T-helper 2 cell treated with Interferon-gamma antibody and Interleukin-4, amounts not matched to agents 5 μg/mL and 100 μg/mL, for 36 hours (primary cell): ENCODE results near the gene ZBTB44.

ENCODE experiments used
- DNase-seq: peaks from one replicate; pipeline ENCODE4 v3.0.0; 2021; ENCODE audit warnings: low spot score
- H3K27ac Mint-ChIP-seq: one replicate; pipeline ENCODE4 v1.8.0; 2021; ENCODE audit warnings: mild to moderate bottlenecking, mixed read lengths
- H3K27me3 Mint-ChIP-seq: one replicate; pipeline ENCODE4 v1.8.0; 2021; ENCODE audit warnings: low read depth, mixed read lengths
- H3K36me3 Mint-ChIP-seq: one replicate; pipeline ENCODE4 v1.8.0; 2021; ENCODE audit warnings: low read depth, mixed read lengths
- H3K4me1 Mint-ChIP-seq: one replicate; pipeline ENCODE4 v1.8.0; 2021; ENCODE audit warnings: low read depth, mixed read lengths
- H3K4me3 Mint-ChIP-seq: one replicate; pipeline ENCODE4 v1.8.0; 2022; ENCODE audit warnings: mild to moderate bottlenecking, moderate library complexity, mixed read lengths
- H3K9me3 Mint-ChIP-seq: one replicate; pipeline ENCODE4 v1.8.0; 2021; ENCODE audit warnings: mixed read lengths

ZBTB44 gene

DNA sequence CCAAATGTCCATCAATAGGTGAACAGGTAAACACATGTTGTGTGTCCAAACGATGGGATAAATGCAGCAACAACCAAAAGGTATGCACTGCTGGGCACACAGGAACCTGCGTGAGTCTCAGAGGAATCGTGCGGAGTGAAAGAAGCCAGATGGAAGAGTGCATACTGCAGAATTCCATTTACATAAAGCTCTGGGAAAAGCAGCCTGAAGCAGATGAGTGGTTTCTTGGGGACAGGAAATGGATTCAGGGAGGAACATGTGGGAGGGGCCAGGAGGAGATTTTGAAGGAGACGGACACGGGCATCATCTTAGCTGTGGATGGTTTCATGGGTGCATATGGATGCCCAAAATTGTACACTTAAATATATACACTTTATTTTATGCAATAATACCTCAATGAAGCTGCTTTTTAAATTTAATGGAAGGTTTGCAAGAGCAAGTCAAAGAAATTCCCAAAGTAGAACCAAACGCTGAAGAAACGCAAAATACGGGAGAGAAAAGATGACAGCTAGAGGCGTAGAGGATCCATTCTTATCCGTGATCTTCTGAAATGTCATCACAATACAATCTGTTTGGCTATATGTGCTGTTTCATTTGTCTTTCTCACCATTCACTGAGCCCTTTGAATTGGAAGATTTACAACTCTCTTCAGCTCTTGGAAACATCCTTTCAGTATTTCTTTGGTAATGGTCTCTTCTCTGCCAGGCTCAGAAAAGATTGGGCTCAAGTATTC is 130.7 kb downstream of the ZBTB44 start:
- H3K4me3 Mint-ChIP-seq = no peak overlapping the region
- H3K27ac Mint-ChIP-seq = no peak overlapping the region
- H3K27me3 Mint-ChIP-seq = peaks cover 3% of the 10 kb centered on the region
- H3K36me3 Mint-ChIP-seq = no peaks in the 10 kb centered on the region
- H3K9me3 Mint-ChIP-seq = no peaks in the 10 kb centered on the region
- no peak for DNase-seq
- H3K4me1 Mint-ChIP-seq = no peaks in the 10 kb centered on the region

DNA sequence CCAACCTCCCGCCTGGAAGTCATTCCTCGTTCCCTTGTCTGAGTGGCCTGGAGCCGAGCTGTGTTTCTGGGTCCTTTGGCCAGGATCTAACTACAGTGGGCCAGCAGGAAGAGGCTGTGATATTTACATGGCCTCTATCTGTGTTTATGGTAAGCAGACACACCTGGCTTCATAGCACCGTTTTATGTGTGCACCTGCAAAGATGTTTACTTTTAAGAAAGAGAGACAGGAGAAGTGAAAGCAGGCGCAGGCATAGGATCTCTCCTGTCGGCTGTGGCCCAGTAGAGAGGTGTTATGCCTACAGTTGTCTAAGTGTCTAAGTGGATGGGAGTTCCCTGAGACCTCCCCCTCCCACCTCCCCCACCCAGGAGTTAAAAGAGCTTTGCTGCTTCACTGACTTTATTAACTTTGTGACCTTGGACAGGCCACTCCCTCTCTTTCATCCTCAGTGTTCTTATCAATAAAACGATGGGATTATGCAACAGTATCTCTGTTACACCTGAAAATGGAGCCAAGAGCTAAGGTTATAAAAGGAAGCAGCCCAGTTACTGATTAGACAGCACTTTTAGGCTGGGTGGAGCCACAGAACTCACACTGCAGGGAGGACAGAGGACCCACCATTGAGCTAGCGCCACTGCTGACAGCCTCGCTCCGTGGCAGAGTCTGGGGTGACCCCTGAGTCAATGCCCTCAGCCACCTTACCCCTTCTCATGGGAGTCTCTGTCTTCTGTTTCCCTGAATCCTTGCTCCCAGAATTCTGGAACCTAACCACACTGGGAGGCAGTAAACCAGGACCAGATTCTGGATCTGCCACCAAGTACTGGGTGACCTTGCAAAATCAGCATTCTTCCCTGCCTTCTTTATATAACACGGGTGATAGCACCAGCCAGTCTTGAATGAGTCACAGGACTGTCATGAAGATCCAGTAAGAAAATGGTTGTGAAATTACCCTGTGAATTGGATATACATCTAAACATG is 133.1 kb downstream of the ZBTB44 start:
- no peak for DNase-seq
- H3K4me3 Mint-ChIP-seq = no peak overlapping the region
- no peaks in the 10 kb centered on the region for H3K9me3 Mint-ChIP-seq
- no peak overlapping the region for H3K27ac Mint-ChIP-seq
- peaks cover 3% of the 10 kb centered on the region for H3K27me3 Mint-ChIP-seq
- no peaks in the 10 kb centered on the region for H3K36me3 Mint-ChIP-seq
- H3K4me1 Mint-ChIP-seq = no peaks in the 10 kb centered on the region

DNA sequence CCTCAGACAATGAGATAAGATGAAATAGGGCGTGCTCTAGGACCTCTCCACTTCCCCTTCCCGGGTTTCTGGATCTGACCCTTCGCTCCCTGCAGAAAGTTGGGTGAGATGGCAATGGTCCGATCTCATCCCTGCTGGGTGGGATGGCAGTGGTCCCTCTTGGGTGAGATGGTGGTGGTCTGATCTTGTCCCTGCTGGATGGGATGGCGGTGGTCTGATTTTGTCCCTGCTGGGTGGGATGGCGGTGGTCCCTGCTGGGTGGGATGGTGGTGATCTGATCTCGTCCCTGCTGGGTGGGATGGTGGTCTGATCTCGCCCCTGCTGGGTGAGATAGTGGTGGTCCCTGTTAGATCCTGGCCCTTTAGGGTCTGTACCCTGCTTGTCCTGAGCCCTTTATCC is 133.8 kb downstream of the ZBTB44 start:
- Mint-ChIP-seq H3K9me3 (no peaks in the 10 kb centered on the region), H3K36me3 (no peaks in the 10 kb centered on the region), H3K27me3 (peaks cover 3% of the 10 kb centered on the region), H3K27ac (no peak overlapping the region), H3K4me1 (no peaks in the 10 kb centered on the region), H3K4me3 (no peak overlapping the region)
- DNase-seq = no peak

DNA sequence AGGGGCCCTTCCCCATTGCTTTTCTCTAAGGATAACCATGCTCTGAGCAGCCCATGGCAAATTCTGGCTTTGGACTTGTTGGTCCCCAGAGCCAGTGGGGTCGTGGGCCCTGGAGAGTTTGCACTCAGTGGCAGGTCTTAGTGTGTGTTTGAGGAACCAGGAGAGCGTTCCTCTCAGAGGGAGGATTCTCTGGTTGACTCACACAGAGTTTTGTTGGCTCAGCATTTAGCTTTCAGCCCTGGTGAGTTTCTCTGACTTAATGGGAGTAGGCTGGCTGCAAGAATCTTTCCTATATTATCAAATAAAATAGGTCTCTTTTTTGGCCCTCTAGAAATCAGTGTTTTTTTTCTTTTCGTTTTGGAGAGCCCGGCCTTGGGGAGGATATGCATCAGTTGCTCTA is 134.2 kb downstream of the ZBTB44 start:
- no peaks in the 10 kb centered on the region for H3K36me3 Mint-ChIP-seq
- peaks cover 3% of the 10 kb centered on the region for H3K27me3 Mint-ChIP-seq
- no peaks in the 10 kb centered on the region for H3K9me3 Mint-ChIP-seq
- H3K4me3 Mint-ChIP-seq = no peak overlapping the region
- no peaks in the 10 kb centered on the region for H3K4me1 Mint-ChIP-seq
- H3K27ac Mint-ChIP-seq = no peak overlapping the region
- no peak for DNase-seq

DNA sequence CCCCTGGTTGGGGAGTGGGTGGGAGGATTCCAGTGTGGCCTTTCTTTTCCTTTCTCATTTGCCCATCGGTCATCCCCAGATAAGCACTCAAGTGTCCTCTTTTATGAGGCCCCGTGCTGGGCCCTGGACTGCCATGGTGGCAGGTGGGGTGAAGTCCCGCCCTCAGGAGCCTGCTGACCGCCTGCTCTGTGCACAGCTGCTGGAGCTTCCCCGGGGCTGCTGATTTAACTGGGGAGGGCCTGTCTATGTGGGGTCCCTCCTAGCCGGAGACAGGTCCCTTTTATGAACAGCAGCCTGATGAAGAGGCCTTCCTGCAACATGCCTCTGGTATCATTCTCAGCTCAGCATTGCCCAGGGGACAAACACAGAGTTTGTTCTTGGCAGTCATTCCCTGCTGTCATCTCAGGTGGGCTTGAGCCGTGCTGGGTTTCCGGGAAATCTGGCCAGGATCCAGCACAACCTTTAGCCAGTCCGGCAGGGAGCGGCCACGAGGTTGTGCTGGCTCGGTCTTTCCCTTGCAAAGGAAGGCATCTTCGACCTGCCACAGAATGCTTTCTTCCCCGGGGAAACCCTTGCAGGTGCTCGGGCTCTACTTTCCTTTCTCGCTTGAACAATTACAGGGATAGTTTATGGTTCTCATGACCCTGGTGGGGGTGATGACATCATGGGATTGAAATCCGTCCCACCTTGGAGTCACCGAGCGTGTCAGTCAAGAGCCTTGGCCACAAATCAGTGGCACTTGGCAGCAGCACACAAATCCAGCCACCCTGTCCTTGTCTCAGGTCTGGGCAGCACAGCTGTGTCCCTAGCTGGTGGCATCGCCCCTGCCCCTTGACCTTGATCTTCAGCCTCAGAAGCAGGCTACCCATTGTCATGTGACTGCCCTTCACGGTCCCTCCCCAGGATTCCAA is 135.1 kb downstream of the ZBTB44 start:
- no peak overlapping the region for H3K27ac Mint-ChIP-seq
- H3K9me3 Mint-ChIP-seq = peaks cover 5% of the 10 kb centered on the region
- peaks cover 3% of the 10 kb centered on the region for H3K27me3 Mint-ChIP-seq
- H3K4me1 Mint-ChIP-seq = no peaks in the 10 kb centered on the region
- DNase-seq = no peak
- H3K36me3 Mint-ChIP-seq = no peaks in the 10 kb centered on the region
- H3K4me3 Mint-ChIP-seq = no peak overlapping the region

DNA sequence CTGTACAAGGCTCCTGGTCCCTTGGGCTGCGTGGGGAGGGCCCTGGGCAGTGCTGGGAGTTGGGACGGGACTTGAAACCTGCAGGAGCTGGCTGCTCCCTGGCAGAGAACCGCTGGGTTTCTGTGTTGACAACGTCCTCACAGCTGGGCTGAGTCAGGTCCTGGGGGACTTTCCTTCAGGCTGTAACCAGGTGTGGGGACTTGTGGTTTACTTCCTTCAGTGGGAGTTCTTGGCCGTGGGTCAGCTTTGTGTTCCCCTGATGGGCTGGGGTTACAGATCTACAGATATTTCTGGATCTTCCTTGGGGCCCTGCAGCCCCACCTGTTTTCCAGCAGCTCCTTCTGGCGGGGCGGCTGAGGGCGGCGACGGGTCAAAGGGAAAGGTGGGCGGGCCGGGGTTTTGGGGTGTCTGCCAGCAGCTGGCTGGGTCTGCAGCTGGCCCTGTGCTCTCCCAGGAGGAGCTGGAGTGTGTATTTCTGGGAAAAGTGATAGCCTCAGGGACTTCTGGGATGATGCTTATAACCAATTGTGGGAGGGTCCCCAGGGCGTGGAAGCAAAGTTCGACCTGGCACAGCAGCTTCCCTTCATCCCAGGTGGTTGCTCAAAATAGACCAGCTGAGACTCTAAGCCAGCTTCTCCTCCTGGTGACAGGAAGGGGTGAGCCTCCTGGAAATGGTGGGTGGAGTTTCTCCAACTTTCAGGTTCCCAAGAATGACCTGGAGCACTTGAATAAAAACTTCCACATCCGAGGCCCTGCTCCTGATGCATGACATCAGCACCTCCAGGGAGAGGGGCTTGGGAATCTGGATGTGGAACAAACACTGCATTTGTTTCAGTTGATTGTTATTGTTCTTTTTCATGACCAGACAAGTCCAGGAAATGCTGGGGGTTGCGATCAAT is 136.0 kb downstream of the ZBTB44 start:
- H3K27ac Mint-ChIP-seq = no peak overlapping the region
- no peak for DNase-seq

DNA sequence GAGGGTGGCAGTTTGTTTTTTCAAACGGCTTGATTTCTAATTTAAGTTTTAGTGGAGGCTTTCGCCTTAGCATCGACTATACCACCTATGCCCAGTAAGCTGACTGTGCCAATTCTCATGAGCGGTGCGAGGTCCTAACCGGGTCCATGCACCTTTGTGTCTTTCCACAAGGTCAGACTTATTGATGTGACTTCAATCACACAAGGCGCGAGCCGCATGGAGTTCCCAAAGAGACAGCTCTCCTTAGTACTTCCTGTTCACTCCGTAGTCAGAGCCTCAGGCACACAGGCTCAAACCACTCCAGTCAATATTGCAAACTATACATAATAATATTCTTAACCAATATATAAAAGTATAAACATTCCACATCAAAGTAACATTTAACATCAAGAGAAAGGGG is 136.9 kb downstream of the ZBTB44 start:
- Mint-ChIP-seq H3K36me3 (no peaks in the 10 kb centered on the region), H3K4me3 (no peak overlapping the region), H3K27me3 (no peaks in the 10 kb centered on the region), H3K27ac (no peak overlapping the region), H3K4me1 (no peaks in the 10 kb centered on the region), H3K9me3 (peaks cover 6% of the 10 kb centered on the region)
- DNase-seq = no peak

More for the DNA sequence above, 136.0 kb downstream of the ZBTB44 start:
- H3K9me3 Mint-ChIP-seq = peaks cover 6% of the 10 kb centered on the region
- H3K4me1 Mint-ChIP-seq = no peaks in the 10 kb centered on the region
- no peaks in the 10 kb centered on the region for H3K36me3 Mint-ChIP-seq
- no peak overlapping the region for H3K4me3 Mint-ChIP-seq
- no peaks in the 10 kb centered on the region for H3K27me3 Mint-ChIP-seq
